GM12878 (cell line): ENCODE results near the gene TPRG1. TPM values are rescaled to one million over a fixed set of nuclear protein-coding genes. Genes with fewer than 3 reads are reported as not detected.

Experiments used
- ATAC-seq: fragments of 200-7000 bp; cut with Tn5 transposase; 3 replicates; pipeline ENCODE4 v1.9.1; 2020; ENCODE audit warnings: mild to moderate bottlenecking, moderate library complexity
- BruUV-seq: library from RNA; stranded (reverse); fragments of 400-500 nt; replicated peaks from 2 replicates; lab custom pipeline; 2021; lab: Mats Ljungman, UMichigan
- CTCF ChIA-PET: fragments of 300-600 bp; sonication (Branson Sonifier 250); formaldehyde crosslinking; extraction: SDS; loops from one replicate; lab custom pipeline; 2021; ENCODE audit warnings: inconsistent platforms; lab: Yijun Ruan, JAX
- POLR2A ChIA-PET: fragments of 350-600 bp; formaldehyde crosslinking; extraction: SDS; loops from one replicate; lab custom pipeline; 2021; ENCODE audit warnings: inconsistent platforms; lab: Charles Lee
- RAD21 ChIA-PET: fragments of 300-600 bp; sonication (Branson Sonifier 250); formaldehyde crosslinking; loops from one replicate; lab custom pipeline; 2023; ENCODE audit warnings: antibody characterized with exemption; ENCODE audit not compliant: unreplicated experiment; lab: Charles Lee
- SMC1A ChIA-PET: fragments of 300-600 bp; sonication (Branson Sonifier 250); formaldehyde crosslinking; loops from one replicate; lab custom pipeline; 2023; ENCODE audit not compliant: unreplicated experiment, uncharacterized antibody; lab: Charles Lee
- DNase-seq: peaks from one replicate; pipeline ENCODE4 v3.0.0-alpha.2; 2011; ENCODE audit warnings: low read depth, low spot score
- FAIRE-seq: peaks from 3 replicates; lab custom pipeline; 2011; peaks lifted over from hg19 to GRCh38; lab: Jason Lieb, UNC
- H2AFZ ChIP-seq: 2 replicates; pipeline ENCODE4 v1.6.0; 2011; ENCODE audit warnings: low read depth, low read length, control low read depth; ENCODE audit not compliant: control insufficient read depth
- H3K27ac ChIP-seq: 2 replicates; pipeline ENCODE4 v1.5.1; 2011; ENCODE audit warnings: control low read depth; ENCODE audit not compliant: control insufficient read depth, insufficient read depth
- H3K27me3 ChIP-seq, 2 experiments: replicated peaks in 1 of 2; 2 replicates each; pipeline versions ENCODE4 v1.6.0 to v1.6.1; 2011; ENCODE audit warnings: low read length in 1 of 2; ENCODE audit not compliant: control insufficient read depth in 2 of 2, insufficient read depth in 2 of 2
- H3K36me3 ChIP-seq, 2 experiments: 2 replicates each; pipeline ENCODE4 v1.5.1; 2011; ENCODE audit warnings: low read length in 1 of 2; ENCODE audit not compliant: control insufficient read depth in 2 of 2, insufficient read depth in 2 of 2
- H3K4me1 ChIP-seq: 2 replicates; pipeline ENCODE4 v1.6.1; 2011; ENCODE audit warnings: mild to moderate bottlenecking, low read length, moderate library complexity, mixed read lengths; ENCODE audit not compliant: control insufficient read depth, insufficient read depth
- H3K4me2 ChIP-seq: 2 replicates; pipeline ENCODE4 v1.6.0; 2011; ENCODE audit warnings: control low read depth; ENCODE audit not compliant: control insufficient read depth, insufficient read depth
- H3K4me3 ChIP-seq: fragments of 200-600 bp; sonication (generic); 2 replicates; pipeline ENCODE4 v1.5.1; 2016
- H3K79me2 ChIP-seq: 2 replicates; pipeline ENCODE4 v1.6.0; 2011; ENCODE audit warnings: low read length; ENCODE audit not compliant: control insufficient read depth, insufficient read depth
- H3K9ac ChIP-seq: 2 replicates; pipeline ENCODE4 v1.8.0; 2011; ENCODE audit warnings: low read length, control low read depth, mixed read lengths; ENCODE audit not compliant: control insufficient read depth, insufficient read depth
- H3K9me3 ChIP-seq: replicated peaks from 3 replicates; pipeline ENCODE4 v1.5.1; 2011; ENCODE audit warnings: mild to moderate bottlenecking, low read length; ENCODE audit not compliant: control insufficient read depth, insufficient read depth
- H4K20me1 ChIP-seq: 2 replicates; pipeline ENCODE4 v1.6.0; 2011; ENCODE audit not compliant: control insufficient read depth, insufficient read depth
- ASH2L ChIP-seq: fragments of 300-600, 200-600 bp; sonication (generic); IDR thresholded peaks from 2 replicates; pipeline ENCODE4 v1.6.1; 2017; ENCODE audit warnings: low read depth, mild to moderate bottlenecking, borderline replicate concordance
- CBX3 ChIP-seq: fragments of 200-600 bp; sonication (generic); IDR thresholded peaks from 2 replicates; pipeline ENCODE4 v1.6.1; 2016; ENCODE audit warnings: low read depth, borderline replicate concordance
- CTCF ChIP-seq, 3 experiments: IDR thresholded peaks in 2 of 3; conservative IDR thresholded peaks in 1 of 3; 2 replicates each; pipeline ENCODE4 v1.5.1; 2011; ENCODE audit warnings: low read depth in 3 of 3, low read length in 3 of 3, mild to moderate bottlenecking in 3 of 3, control low read depth in 2 of 3, moderate library complexity in 2 of 3, inconsistent platforms in 1 of 3, mixed read lengths in 1 of 3; ENCODE audit not compliant: control insufficient read depth in 2 of 3, insufficient read depth in 1 of 3; ENCODE audit errors: extremely low read depth in 1 of 3
- EP300 ChIP-seq, 2 experiments: fragments of 150-350 bp in 1 of 2; IDR thresholded peaks; 2 replicates each; pipeline ENCODE4 v1.6.1; 2011 to 2012; ENCODE audit warnings: low read depth in 2 of 2, low read length in 2 of 2, borderline replicate concordance in 1 of 2, improper control_type of control experiment in 1 of 2, inconsistent platforms in 1 of 2; ENCODE audit not compliant: control insufficient read depth in 1 of 2
- ESRRA ChIP-seq: IDR thresholded peaks from 2 replicates; pipeline ENCODE4 v1.6.1; 2012; ENCODE audit warnings: mild to moderate bottlenecking, low read length, improper control_type of control experiment
- FOS ChIP-seq: IDR thresholded peaks from 3 replicates; pipeline ENCODE4 v1.6.1; 2011; ENCODE audit warnings: borderline replicate concordance; ENCODE audit not compliant: insufficient read length; ENCODE audit errors: extremely low read depth
- FOXM1 ChIP-seq: IDR thresholded peaks from 2 replicates; pipeline ENCODE4 v1.6.1; 2012; ENCODE audit warnings: low read depth, mild to moderate bottlenecking, inconsistent platforms, low read length, moderate library complexity
- HDGF ChIP-seq: fragments of 450-650 bp; IDR thresholded peaks from 2 replicates; pipeline ENCODE4 v1.6.1; 2016; ENCODE audit warnings: antibody characterized with exemption
- KDM1A ChIP-seq: fragments of 200-600 bp; sonication (generic); IDR thresholded peaks from 2 replicates; pipeline ENCODE4 v1.6.1; 2016; ENCODE audit warnings: borderline replicate concordance
- LARP7 ChIP-seq: fragments of 450-650 bp; IDR thresholded peaks from 2 replicates; pipeline ENCODE4 v1.6.1; 2017; ENCODE audit warnings: mild to moderate bottlenecking
- MYC ChIP-seq: IDR thresholded peaks from 2 replicates; pipeline ENCODE4 v1.6.1; 2011; ENCODE audit warnings: mild to moderate bottlenecking, low read length, moderate library complexity, inconsistent platforms; ENCODE audit not compliant: insufficient read depth, insufficient replicate concordance, insufficient read length, severe bottlenecking
- NBN ChIP-seq: fragments of 450-650 bp; IDR thresholded peaks from 2 replicates; pipeline ENCODE4 v1.6.1; 2016
- NFYA ChIP-seq: IDR thresholded peaks from 2 replicates; pipeline ENCODE4 v1.6.1; 2011; ENCODE audit warnings: low read depth, mild to moderate bottlenecking, low read length, improper control_type of control experiment, borderline replicate concordance
- PAX5 ChIP-seq: IDR thresholded peaks from 2 replicates; pipeline ENCODE4 v1.6.1; 2011; ENCODE audit warnings: low read depth, low read length, borderline replicate concordance
- PKNOX1 ChIP-seq: fragments of 450-650 bp; IDR thresholded peaks from 2 replicates; pipeline ENCODE4 v1.6.1; 2016; ENCODE audit warnings: mild to moderate bottlenecking
- RUNX3 ChIP-seq: IDR thresholded peaks from 2 replicates; pipeline ENCODE4 v1.6.1; 2012; ENCODE audit warnings: low read length, inconsistent platforms
- SIN3A ChIP-seq: IDR thresholded peaks from 2 replicates; pipeline ENCODE4 v1.6.1; 2012; ENCODE audit warnings: low read depth, low read length, improper control_type of control experiment
- ZNF24 ChIP-seq: fragments of 450-650 bp; IDR thresholded peaks from 2 replicates; pipeline ENCODE4 v1.6.1; 2017; ENCODE audit warnings: antibody characterized with exemption, mild to moderate bottlenecking
- WGBS: methylation state at CpG from one replicate; pipeline ENCODE4 v1.1.6; 2016; ENCODE audit warnings: low lambda C conversion rate; ENCODE audit not compliant: insufficient replicate concordance, insufficient coverage; ENCODE audit errors: missing lambda C conversion rate; 5-methylcytosine and 5-hydroxymethylcytosine counted together
- in situ Hi-C: fragments of 300-500 bp; cut with MboI; formaldehyde crosslinking; loops from 9 replicates; pipeline ENCODE4 v1.14.3; 2018; ENCODE audit warnings: mixed read lengths
- intact Hi-C: fragments of 100-400 bp; cut with micrococcal nuclease; formaldehyde crosslinking; loops from one replicate; pipeline ENCODE4 v1.14.2; 2022; ENCODE audit not compliant: unreplicated experiment
- polyA plus RNA-seq, 11 experiments: library from polyadenylated mRNA; depleted of rRNA in 4 of 11; unstranded in 6 of 11; stranded (reverse) in 5 of 11; fragments of >200 nt; fragmentation: Nextera tagmentation in 4 of 11; fragmentation: Illumina TruSeq in 1 of 11; extraction: Ambion mirVana in 4 of 11; extraction: Trizol in 1 of 11; gene quantifications; 1 replicate in 1 of 11; 2 replicates in 10 of 11; pipeline versions ENCODE4 v1.2.1 to v1.2.3, GENCODE V29; 2011 to 2016; ENCODE audit warnings: inconsistent platforms in 2 of 11, missing spikeins in 2 of 11, low read depth in 1 of 11
- total RNA-seq, 4 experiments: library from RNA; depleted of rRNA in 3 of 4; stranded (reverse); fragments of >200 nt in 3 of 4; fragmentation: Illumina TruSeq in 1 of 4; extraction: Trizol in 1 of 4; gene quantifications; 2 replicates each; pipeline versions ENCODE4 v1.2.1 to v1.2.3, GENCODE V29; 2013 to 2021
- TF ChIP-seq, protein P1 (sequence below): IDR thresholded peaks from 2 replicates; pipeline ENCODE4 v1.6.1; 2011; ENCODE audit warnings: mild to moderate bottlenecking, low read depth, low read length, moderate library complexity; ENCODE audit not compliant: insufficient replicate concordance

The TPRG1 gene
- total and polyA plus RNA-seq, 10 of the 15 experiments (the other 5 are each of a cell fraction or from before 2014, with no cell fraction given) = 0.26 to 30.7 (median 3.6) TPM

DNA sequence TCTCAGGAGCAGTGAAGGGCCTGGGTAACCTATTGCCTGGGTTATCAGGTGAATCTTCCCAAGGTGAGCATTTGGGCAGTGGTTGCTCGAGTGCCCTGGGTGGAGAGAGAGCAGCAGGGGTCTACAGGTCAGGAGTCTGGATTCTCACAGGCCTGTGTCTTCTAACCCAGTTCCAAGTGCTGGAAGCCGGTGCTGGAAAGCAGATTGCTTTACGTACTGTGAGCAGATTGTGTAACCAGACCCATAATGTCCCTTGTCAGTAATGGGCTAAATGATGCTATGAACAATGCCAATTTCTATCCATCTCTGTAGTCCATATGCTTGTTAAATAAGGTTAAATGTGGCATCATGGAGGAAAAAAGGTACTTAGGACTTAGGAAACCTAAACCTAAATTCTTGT, 106.5 kb downstream of the TPRG1 start:
- H3K4me1 ChIP-seq = peaks cover 15% of the 10 kb centered on the region
- ChIA-PET RAD21 (interaction anchor here (1.6 to 10.8 kb wide), 4 partner anchors 46 to 672 kb away, joined by 4 to 195 read pairs (median 5); no protein-coding TSS in a partner anchor), CTCF (interaction anchor here (1.0 to 13.6 kb wide), 2 partner anchors 12 to 670 kb away, joined by 3 to 288 read pairs; no protein-coding TSS in a partner anchor), SMC1A (interaction anchor here (0.7 to 10.8 kb wide), 5 partner anchors 10 to 670 kb away, joined by 3 to 213 read pairs (median 4); no protein-coding TSS in a partner anchor), POLR2A (no interaction called here)
- no peak overlapping the region for H3K9ac ChIP-seq
- no peak for FAIRE-seq
- WGBS = 88% methylated on average over 3 of the region's 3 CpGs
- no peaks in the 10 kb centered on the region for H3K9me3 ChIP-seq
- no peak overlapping the region for H2AFZ ChIP-seq
- no peak overlapping the region for H3K4me2 ChIP-seq
- no peak for DNase-seq
- no peaks in the 10 kb centered on the region for H4K20me1 ChIP-seq
- no peak overlapping the region for H3K4me3 ChIP-seq
- H3K27ac ChIP-seq = no peak overlapping the region
- in situ Hi-C loops (no loop called here), intact Hi-C loops (loop anchor here (5.0 kb wide), 1 partner anchor 289 kb away; no protein-coding TSS in a partner anchor)
- no peak for ATAC-seq
- no peaks in the 10 kb centered on the region for H3K36me3 ChIP-seq
- 0 out of 4 replicates have a peak, but pooled peaks cover 0 to 1% of the 10 kb centered on the region in 2 experiments for H3K27me3 ChIP-seq
- TF ChIP-seq MYC = no peak
- no peak for TF ChIP-seq ESRRA
- no peak for TF ChIP-seq NBN
- no peak for TF ChIP-seq PKNOX1
- no peak for TF ChIP-seq PAX5
- TF ChIP-seq LARP7 = no peak
- no peak for TF ChIP-seq SIN3A
- TF ChIP-seq HDGF = no peak
- TF ChIP-seq NFYA = no peak
- TF ChIP-seq FOXM1 = no peak
- TF ChIP-seq FOS = no peak
- no peak for TF ChIP-seq RUNX3
- no peak for TF ChIP-seq CTCF (IDR thresholded peaks at IDR 0.05 in 2 of 3, conservative IDR thresholded peaks at IDR 0.05 in 1 of 3; ENCODE audit: control insufficient read depth in 2 of 3, extremely low read depth in 1 of 3, insufficient read depth in 1 of 3, low read depth in 3 of 3, low read length in 3 of 3)
- TF ChIP-seq CBX3 = no peak
- TF ChIP-seq, protein P1, sequence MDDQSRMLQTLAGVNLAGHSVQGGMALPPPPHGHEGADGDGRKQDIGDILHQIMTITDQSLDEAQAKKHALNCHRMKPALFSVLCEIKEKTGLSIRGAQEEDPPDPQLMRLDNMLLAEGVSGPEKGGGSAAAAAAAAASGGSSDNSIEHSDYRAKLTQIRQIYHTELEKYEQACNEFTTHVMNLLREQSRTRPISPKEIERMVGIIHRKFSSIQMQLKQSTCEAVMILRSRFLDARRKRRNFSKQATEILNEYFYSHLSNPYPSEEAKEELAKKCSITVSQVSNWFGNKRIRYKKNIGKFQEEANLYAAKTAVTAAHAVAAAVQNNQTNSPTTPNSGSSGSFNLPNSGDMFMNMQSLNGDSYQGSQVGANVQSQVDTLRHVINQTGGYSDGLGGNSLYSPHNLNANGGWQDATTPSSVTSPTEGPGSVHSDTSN = no peak
- TF ChIP-seq ZNF24 = no peak
- no peak for TF ChIP-seq KDM1A
- no peak for TF ChIP-seq EP300 (IDR thresholded peaks at IDR 0.05; ENCODE audit: borderline replicate concordance in 1 of 2, control insufficient read depth in 1 of 2, low read depth in 2 of 2, low read length in 2 of 2)
- no peak for TF ChIP-seq ASH2L
- no TSS peak for BruUV-seq
- no peaks in the 10 kb centered on the region for H3K79me2 ChIP-seq
